Nephron (organoid): ENCODE measurements around the gene CORO2B.

Source experiments
- H3K27ac Mint-ChIP-seq, 3 experiments: 2 replicates each; pipeline ENCODE4 v1.8.0; 2020; ENCODE audit warnings: mixed read lengths in 3 of 3, mild to moderate bottlenecking in 2 of 3, moderate library complexity in 1 of 3
- H3K27me3 Mint-ChIP-seq: 2 replicates; pipeline ENCODE4 v1.8.0; 2021; ENCODE audit warnings: low read depth, mild to moderate bottlenecking, moderate library complexity, mixed read lengths
- H3K36me3 Mint-ChIP-seq: 2 replicates; pipeline ENCODE4 v1.8.0; 2020; ENCODE audit warnings: low read depth, mixed read lengths
- H3K4me1 Mint-ChIP-seq: 2 replicates; pipeline ENCODE4 v1.8.0; 2020; ENCODE audit warnings: mixed read lengths
- H3K4me3 Mint-ChIP-seq, 3 experiments: 2 replicates each; pipeline ENCODE4 v1.8.0; 2020; ENCODE audit warnings: mild to moderate bottlenecking in 3 of 3, mixed read lengths in 3 of 3, moderate library complexity in 2 of 3
- H3K9me3 Mint-ChIP-seq: 2 replicates; pipeline ENCODE4 v1.8.0; 2020; ENCODE audit warnings: mixed read lengths
- TF ChIP-seq, protein P1 (sequence below), 3 experiments: fragments of 200-600 bp; sonication (generic); IDR thresholded peaks; one replicate each; pipeline ENCODE4 v1.5.0; 2021; ENCODE audit warnings: antibody characterized with exemption in 3 of 3; ENCODE audit not compliant: unreplicated experiment in 3 of 3

Gene CORO2B

DNA sequence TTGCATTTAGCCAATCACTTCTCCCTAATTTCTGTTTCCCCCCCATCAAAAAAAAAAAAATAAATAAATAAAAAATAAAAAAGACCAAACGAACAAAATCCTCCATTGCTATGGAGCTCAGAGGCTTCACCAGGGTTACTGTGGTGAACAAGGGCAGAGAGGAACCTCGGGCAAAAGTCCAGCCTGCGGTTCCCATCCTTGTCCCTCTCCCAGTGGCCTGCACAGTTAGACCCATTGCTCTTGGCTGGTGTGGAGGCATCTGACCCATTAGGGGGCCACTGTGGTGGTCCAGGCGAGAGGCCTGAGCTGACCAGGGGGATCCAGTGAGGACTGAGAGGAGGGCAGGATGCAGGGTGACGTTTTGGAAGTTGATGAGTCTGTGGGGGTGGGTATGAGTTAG is 18.8 kb downstream of the CORO2B start:
- Mint-ChIP-seq H3K4me3 (no peak overlapping the region), H3K27ac (peak overlapping the region; percentile 98 to 99 (median 99)), H3K4me1 (peaks cover 86% of the 10 kb centered on the region), H3K9me3 (no peaks in the 10 kb centered on the region), H3K36me3 (no peaks in the 10 kb centered on the region), H3K27me3 (peaks cover 3% of the 10 kb centered on the region)
- TF ChIP-seq, protein P1, sequence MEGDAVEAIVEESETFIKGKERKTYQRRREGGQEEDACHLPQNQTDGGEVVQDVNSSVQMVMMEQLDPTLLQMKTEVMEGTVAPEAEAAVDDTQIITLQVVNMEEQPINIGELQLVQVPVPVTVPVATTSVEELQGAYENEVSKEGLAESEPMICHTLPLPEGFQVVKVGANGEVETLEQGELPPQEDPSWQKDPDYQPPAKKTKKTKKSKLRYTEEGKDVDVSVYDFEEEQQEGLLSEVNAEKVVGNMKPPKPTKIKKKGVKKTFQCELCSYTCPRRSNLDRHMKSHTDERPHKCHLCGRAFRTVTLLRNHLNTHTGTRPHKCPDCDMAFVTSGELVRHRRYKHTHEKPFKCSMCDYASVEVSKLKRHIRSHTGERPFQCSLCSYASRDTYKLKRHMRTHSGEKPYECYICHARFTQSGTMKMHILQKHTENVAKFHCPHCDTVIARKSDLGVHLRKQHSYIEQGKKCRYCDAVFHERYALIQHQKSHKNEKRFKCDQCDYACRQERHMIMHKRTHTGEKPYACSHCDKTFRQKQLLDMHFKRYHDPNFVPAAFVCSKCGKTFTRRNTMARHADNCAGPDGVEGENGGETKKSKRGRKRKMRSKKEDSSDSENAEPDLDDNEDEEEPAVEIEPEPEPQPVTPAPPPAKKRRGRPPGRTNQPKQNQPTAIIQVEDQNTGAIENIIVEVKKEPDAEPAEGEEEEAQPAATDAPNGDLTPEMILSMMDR (IDR thresholded peaks at IDR 0.05; ENCODE audit: unreplicated experiment in 3 of 3): no peak

DNA sequence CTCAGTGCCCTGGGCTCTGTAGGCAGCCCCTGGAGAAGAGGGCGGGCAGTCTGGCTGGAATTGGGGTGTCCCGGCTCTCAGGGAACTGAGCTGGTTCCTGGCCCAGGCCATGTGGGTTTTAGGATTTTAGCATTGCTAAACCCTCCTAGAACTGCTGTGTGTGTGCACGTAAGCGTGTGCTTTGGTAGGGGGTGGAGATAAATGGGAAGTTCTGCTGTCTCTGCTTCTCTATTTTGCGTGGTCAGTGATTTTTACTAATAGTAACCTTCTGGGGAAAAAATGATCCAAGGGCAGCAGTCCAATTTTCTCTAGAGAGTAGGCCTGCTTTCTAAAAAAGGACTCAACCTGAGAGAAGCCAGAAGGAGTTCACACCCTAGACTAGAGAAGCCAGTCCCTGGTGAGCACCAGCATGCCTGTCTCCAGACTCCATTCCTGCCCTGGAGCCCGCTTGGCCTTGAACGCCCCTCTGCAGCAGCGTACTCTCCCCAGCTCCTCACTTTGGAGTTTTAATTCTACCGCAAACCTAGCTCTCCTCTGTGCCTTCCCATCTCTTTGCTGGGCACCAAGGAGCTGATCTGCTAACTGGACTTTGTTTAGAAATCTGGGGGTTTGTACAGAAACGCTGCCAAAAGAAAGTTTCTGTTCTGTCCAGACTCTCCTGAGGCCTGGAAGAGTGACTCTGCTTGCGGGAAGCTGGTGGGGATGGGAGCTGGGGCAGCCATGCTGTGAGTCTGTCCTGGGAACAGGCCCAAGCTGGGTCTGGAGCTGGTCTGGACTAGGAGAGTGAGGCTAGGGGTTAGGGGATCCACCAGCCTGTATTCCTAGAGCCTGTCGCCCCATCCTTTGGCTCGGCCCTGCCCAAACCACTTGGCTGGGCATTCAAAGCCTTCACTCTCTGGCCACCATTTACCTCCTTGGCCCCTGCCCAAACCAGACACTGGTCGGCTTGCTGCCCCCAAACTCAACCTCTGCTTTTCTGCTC is 19.7 kb downstream of the CORO2B start:
- Mint-ChIP-seq H3K27me3 (peaks cover 3% of the 10 kb centered on the region), H3K9me3 (no peaks in the 10 kb centered on the region), H3K36me3 (no peaks in the 10 kb centered on the region), H3K4me3 (peak overlapping the region in 2 of 3 experiments; percentile 30 to 31), H3K27ac (peak overlapping the region; percentile 98 to 99 (median 99)), H3K4me1 (peaks cover 86% of the 10 kb centered on the region)
- TF ChIP-seq, protein P1 (IDR thresholded peaks at IDR 0.05; ENCODE audit: unreplicated experiment in 3 of 3): no peak

DNA sequence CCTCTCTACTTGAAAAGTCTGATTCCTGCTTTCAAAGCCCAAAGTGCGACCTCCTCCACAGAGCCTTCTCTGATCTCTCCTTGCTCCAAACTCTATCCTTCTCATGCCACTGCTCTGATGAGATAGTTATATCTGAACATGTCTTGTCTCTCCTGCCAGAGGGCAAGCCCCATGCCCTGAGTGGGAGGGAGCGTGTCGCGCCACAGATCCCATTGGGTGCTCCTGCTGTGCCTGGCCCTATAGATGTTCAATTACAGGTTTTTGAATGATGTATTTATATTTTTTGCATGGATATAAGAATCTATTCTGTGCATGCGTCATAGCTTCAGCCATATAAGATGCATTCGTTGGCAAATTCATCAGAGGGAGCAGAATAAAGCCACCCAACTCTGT is 20.4 kb downstream of the CORO2B start:
- Mint-ChIP-seq H3K9me3 (no peaks in the 10 kb centered on the region), H3K27ac (peak overlapping the region; percentile 98 to 99 (median 99)), H3K36me3 (no peaks in the 10 kb centered on the region), H3K27me3 (peaks cover 3% of the 10 kb centered on the region), H3K4me1 (peaks cover 86% of the 10 kb centered on the region), H3K4me3 (no peak overlapping the region)
- TF ChIP-seq, protein P1 (IDR thresholded peaks at IDR 0.05; ENCODE audit: unreplicated experiment in 3 of 3): no peak

DNA sequence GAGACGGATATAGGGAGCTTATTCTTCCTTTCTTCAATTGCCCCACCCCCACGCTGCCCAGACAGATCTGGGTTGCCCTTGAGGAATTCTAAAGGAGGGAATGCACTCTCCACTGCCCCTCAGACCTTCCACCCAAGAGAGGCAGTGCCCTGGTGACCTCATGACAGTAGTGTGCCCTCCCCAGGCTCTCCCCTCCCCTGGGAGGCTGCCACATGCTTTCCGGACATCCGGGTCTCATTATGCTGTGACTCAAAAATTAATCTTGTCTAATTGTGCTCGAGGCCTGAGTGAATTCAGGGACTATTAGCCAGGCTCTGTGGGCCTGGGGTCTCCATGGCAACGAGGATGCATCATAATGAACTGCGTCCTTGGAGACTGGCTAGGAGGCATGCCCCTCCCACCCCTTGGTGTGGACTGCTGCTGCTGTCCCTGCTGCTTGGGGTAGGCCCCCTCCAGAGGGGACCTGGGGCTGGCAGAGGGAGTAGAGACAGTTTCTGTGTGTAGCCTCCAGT is 20.8 kb downstream of the CORO2B start:
- H3K4me3 Mint-ChIP-seq: peak overlapping the region in 1 of 3 experiments; percentile 43
- TF ChIP-seq, protein P1 (IDR thresholded peaks at IDR 0.05; ENCODE audit: unreplicated experiment in 3 of 3): no peak
- H3K9me3 Mint-ChIP-seq: no peaks in the 10 kb centered on the region
- peaks cover 86% of the 10 kb centered on the region for H3K4me1 Mint-ChIP-seq
- H3K36me3 Mint-ChIP-seq: no peaks in the 10 kb centered on the region
- H3K27ac Mint-ChIP-seq: peak overlapping the region; percentile 98 to 99 (median 99)
- H3K27me3 Mint-ChIP-seq: peaks cover 3% of the 10 kb centered on the region

DNA sequence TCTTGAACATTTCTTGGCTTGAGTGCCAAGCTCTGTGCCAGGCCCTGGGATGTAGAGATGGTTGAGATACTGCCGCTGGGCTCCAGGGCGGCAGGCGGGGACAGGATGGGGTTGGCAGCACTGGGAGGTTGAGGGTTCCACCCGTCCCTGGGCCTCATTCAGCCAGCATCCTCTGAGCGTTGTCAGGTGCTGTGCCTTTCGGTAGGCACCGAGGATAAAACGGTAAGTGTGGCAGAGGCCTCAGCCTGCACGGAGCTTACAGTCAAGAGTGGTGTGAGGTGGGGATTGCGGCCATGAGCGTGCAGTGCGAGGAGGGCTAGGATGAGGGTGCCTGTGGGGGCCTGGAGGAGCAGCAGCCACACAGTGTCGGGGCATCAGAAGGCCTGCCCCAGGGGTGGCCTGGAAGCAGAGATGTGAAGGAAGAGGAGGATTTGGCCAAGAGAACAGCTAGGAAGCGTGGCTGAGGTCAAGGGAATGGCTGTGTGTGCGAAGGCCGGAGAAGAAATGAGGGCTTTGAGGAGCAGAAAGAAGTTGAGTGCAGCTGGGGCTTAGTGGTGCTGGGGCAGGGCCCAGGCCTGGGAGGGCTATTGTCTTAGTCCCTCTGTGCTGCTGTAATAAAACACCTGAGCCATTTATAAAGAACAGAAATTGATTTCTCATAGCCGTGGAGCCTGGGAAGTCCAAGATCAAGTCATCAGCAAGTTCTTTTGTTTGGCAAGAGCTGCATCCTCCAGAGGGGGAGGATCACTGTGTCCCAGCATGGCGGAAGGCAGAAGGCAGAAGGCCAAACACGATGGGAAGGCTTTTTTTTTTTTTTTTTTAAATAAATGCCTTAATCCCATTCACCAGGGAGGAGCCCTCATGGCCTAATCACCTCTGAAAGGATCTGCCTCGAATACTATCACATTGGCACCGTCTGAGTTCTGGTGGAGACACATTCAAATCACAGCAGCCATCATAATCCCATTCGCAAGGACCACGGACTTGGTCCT is 22.7 kb downstream of the CORO2B start:
- H3K9me3 Mint-ChIP-seq: peaks cover 3% of the 10 kb centered on the region
- peaks cover 6% of the 10 kb centered on the region for H3K27me3 Mint-ChIP-seq
- TF ChIP-seq, protein P1 (IDR thresholded peaks at IDR 0.05; ENCODE audit: unreplicated experiment in 3 of 3): no peak
- peak overlapping the region; percentile 98 to 99 (median 99) for H3K27ac Mint-ChIP-seq
- peak overlapping the region; percentile 46 to 47 (median 46) for H3K4me3 Mint-ChIP-seq
- peaks cover 5% of the 10 kb centered on the region for H3K36me3 Mint-ChIP-seq
- H3K4me1 Mint-ChIP-seq: peaks cover 83% of the 10 kb centered on the region
